ENCODE measurements around the gene ADH1A.
"Not testable (repeated sequence)": the region's sequence is repeated elsewhere in the genome, so short reads cannot be mapped to it uniquely, and the experiment has no call there.

ADH1A gene

DNA sequence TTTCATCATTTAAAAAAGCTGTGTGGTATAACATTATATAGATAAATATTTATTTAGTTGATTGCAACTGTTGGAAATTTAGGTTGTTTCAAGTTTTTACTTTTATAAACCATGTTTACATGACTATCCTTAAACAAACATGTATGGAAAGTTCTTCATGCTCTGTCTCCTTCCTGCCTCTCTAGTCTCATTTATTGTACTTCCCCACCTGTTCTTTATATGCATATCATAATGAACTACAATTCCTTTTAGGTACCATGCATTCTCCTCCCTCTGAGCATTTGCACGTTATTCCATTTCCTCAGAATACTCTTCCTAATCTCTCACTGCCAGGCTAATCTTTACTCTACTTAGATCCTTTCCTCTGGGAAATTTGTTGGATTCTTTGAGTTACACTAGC, 54.8 kb downstream of the ADH1A start (continued):
- TF ChIP-seq, protein P1, sequence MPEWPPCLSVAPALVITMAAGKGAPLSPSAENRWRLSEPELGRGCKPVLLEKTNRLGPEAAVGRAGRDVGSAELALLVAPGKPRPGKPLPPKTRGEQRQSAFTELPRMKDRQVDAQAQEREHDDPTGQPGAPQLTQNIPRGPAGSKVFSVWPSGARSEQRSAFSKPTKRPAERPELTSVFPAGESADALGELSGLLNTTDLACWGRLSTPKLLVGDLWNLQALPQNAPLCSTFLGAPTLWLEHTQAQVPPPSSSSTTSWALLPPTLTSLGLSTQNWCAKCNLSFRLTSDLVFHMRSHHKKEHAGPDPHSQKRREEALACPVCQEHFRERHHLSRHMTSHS (tag by site-specific recombination; IDR thresholded peaks at IDR 0.05), result no peak
- TF ChIP-seq ZNF302 (tag by site-specific recombination; IDR thresholded peaks at IDR 0.05; ENCODE audit: low read depth), result no peak
- no peak for TF ChIP-seq WT1 (tag by site-specific recombination; IDR thresholded peaks at IDR 0.05)
- TF ChIP-seq ZNF707 (tag by site-specific recombination; IDR thresholded peaks at IDR 0.05), result no peak
- no peak for TF ChIP-seq ZNF48 (tag by site-specific recombination; IDR thresholded peaks at IDR 0.05)
- no peak for TF ChIP-seq HOXC10 (CRISPR knock-in tag; IDR thresholded peaks at IDR 0.05)
- TF ChIP-seq, protein P2, sequence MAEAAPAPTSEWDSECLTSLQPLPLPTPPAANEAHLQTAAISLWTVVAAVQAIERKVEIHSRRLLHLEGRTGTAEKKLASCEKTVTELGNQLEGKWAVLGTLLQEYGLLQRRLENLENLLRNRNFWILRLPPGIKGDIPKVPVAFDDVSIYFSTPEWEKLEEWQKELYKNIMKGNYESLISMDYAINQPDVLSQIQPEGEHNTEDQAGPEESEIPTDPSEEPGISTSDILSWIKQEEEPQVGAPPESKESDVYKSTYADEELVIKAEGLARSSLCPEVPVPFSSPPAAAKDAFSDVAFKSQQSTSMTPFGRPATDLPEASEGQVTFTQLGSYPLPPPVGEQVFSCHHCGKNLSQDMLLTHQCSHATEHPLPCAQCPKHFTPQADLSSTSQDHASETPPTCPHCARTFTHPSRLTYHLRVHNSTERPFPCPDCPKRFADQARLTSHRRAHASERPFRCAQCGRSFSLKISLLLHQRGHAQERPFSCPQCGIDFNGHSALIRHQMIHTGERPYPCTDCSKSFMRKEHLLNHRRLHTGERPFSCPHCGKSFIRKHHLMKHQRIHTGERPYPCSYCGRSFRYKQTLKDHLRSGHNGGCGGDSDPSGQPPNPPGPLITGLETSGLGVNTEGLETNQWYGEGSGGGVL (tag by site-specific recombination; IDR thresholded peaks at IDR 0.05), result no peak
- TF ChIP-seq ZNF214 (tag by site-specific recombination; IDR thresholded peaks at IDR 0.05; ENCODE audit: borderline replicate concordance), result no peak
- TF ChIP-seq SCRT1 (tag by site-specific recombination; IDR thresholded peaks at IDR 0.05; ENCODE audit: borderline replicate concordance), result no peak
- TF ChIP-seq ZNF776 (tag by site-specific recombination; IDR thresholded peaks at IDR 0.05; ENCODE audit: borderline replicate concordance), result no peak

DNA sequence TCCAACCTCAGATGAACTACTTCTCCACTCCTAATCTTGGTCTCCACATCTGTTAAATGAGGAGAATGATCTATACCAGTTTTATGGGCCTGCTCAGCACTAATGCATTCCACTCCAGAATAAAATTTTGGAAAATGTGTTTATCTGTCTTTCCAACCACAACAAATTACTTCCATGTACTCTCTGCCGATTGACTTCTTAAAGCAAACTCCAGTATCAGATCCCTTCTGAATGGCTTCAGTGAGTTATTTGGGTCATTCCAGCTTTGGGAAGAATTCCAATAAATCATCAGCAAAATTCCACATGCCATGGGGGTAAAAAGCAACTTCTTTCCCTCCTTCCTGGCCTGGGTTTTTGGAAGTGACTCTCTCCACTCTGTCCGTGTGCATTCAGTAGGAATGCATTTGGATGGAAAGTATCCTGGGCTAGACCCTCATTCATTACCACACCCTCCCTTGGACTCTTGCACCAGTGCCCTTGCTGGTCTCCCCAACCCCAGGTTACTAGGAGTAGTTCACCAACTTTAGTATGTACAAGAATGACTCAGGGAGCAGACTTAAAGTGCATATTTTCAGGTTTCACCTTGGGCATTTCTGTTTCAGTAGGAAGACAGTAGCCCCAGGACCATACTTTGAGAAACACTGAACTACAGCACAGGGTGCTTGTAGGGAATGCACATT, 56.3 kb downstream of the ADH1A start:
- no peaks in the 10 kb centered on the region for H3K4me1 ChIP-seq (ENCODE audit: control insufficient read depth, insufficient read depth, low read length)
- H3K27ac ChIP-seq (ENCODE audit: extremely low read depth, low read depth, low read length), result no peak overlapping the region
- ChIA-PET CTCF (no interaction called here), POLR2A (no interaction called here)
- no peak overlapping the region for H3K4me3 ChIP-seq (ENCODE audit: low read depth, low read length)
- TF ChIP-seq, protein P3, sequence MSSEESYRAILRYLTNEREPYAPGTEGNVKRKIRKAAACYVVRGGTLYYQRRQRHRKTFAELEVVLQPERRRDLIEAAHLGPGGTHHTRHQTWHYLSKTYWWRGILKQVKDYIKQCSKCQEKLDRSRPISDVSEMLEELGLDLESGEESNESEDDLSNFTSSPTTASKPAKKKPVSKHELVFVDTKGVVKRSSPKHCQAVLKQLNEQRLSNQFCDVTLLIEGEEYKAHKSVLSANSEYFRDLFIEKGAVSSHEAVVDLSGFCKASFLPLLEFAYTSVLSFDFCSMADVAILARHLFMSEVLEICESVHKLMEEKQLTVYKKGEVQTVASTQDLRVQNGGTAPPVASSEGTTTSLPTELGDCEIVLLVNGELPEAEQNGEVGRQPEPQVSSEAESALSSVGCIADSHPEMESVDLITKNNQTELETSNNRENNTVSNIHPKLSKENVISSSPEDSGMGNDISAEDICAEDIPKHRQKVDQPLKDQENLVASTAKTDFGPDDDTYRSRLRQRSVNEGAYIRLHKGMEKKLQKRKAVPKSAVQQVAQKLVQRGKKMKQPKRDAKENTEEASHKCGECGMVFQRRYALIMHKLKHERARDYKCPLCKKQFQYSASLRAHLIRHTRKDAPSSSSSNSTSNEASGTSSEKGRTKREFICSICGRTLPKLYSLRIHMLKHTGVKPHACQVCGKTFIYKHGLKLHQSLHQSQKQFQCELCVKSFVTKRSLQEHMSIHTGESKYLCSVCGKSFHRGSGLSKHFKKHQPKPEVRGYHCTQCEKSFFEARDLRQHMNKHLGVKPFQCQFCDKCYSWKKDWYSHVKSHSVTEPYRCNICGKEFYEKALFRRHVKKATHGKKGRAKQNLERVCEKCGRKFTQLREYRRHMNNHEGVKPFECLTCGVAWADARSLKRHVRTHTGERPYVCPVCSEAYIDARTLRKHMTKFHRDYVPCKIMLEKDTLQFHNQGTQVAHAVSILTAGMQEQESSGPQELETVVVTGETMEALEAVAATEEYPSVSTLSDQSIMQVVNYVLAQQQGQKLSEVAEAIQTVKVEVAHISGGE (tag by site-specific recombination; conservative IDR thresholded peaks at IDR 0.05; ENCODE audit: low read depth), result no peak
- no peak for TF ChIP-seq ZNF521 (tag by site-specific recombination; IDR thresholded peaks at IDR 0.05)
- TF ChIP-seq ZNF335 (tag by site-specific recombination; conservative IDR thresholded peaks at IDR 0.05), result no peak
- no peak for TF ChIP-seq ZEB2 (tag by site-specific recombination; IDR thresholded peaks at IDR 0.05)
- TF ChIP-seq, protein P4, sequence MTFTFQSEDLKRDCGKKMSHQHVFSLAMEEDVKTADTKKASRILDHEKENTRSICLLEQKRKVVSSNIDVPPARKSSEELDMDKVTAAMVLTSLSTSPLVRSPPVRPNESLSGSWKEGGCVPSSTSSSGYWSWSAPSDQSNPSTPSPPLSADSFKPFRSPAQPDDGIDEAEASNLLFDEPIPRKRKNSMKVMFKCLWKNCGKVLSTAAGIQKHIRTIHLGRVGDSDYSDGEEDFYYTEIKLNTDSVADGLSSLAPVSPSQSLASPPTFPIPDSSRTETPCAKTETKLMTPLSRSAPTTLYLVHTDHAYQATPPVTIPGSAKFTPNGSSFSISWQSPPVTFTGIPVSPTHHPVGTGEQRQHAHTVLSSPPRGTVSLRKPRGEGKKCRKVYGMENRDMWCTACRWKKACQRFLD (tag by site-specific recombination; IDR thresholded peaks at IDR 0.05), result no peak
- no peak for TF ChIP-seq MYNN (tag by site-specific recombination; IDR thresholded peaks at IDR 0.05; ENCODE audit: borderline replicate concordance)
- TF ChIP-seq ZNF175 (tag by site-specific recombination; IDR thresholded peaks at IDR 0.05), result no peak
- TF ChIP-seq ZNF548 (tag by site-specific recombination; IDR thresholded peaks at IDR 0.05), result no peak
- TF ChIP-seq ZNF585B (tag by site-specific recombination; IDR thresholded peaks at IDR 0.05), result no peak
- TF ChIP-seq ZNF791 (tag by site-specific recombination; IDR thresholded peaks at IDR 0.05), result no peak
- TF ChIP-seq SP2 (tag by site-specific recombination; IDR thresholded peaks at IDR 0.05), result no peak
- no peak for TF ChIP-seq ZNF169 (tag by site-specific recombination; IDR thresholded peaks at IDR 0.05)
- TF ChIP-seq ZNF610 (tag by site-specific recombination; IDR thresholded peaks at IDR 0.05; ENCODE audit: borderline replicate concordance), result no peak
- TF ChIP-seq RBAK (tag by site-specific recombination; IDR thresholded peaks at IDR 0.05), result no peak
- no peak for TF ChIP-seq ZNF501 (tag by site-specific recombination; IDR thresholded peaks at IDR 0.05)
- no peak for TF ChIP-seq ZSCAN30 (tag by site-specific recombination; IDR thresholded peaks at IDR 0.05)
- no peak for TF ChIP-seq ZNF24 (tag by site-specific recombination; IDR thresholded peaks at IDR 0.05)
- TF ChIP-seq ZNF529 (tag by site-specific recombination; IDR thresholded peaks at IDR 0.05; ENCODE audit: insufficient replicate concordance), result no peak
- no peak for TF ChIP-seq ZNF112 (tag by site-specific recombination; IDR thresholded peaks at IDR 0.05)
- no peaks in the 10 kb centered on the region for H3K36me3 ChIP-seq (ENCODE audit: control insufficient read depth in 2 of 2, insufficient read depth in 1 of 2, low read length in 2 of 2)
- no peaks in the 10 kb centered on the region for H3K9me3 ChIP-seq (ENCODE audit: control insufficient read depth, insufficient read depth, low read depth, low read length)

DNA sequence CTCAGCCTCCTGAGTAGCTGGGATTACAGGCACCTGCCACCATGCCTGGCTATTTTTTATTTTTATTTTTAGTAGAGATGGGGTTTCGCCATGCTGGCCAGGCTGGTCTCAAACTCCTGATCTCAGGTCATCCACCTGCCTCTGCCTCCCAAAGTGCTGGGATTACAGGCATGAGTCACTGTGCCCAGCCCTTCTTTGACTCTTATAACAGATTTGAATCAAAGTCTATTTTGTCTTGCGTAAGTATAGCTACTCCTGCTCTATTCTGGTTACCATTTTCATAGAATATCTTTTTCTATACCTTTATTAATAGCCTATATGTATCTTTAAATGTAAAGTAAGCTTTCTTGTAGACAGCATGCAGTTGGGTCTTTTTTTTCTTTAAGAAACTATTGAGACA, 57.4 kb downstream of the ADH1A start:
- H3K9me3 ChIP-seq (ENCODE audit: control insufficient read depth, insufficient read depth, low read depth, low read length); H3K4me3 ChIP-seq (ENCODE audit: low read depth, low read length); H3K4me1 ChIP-seq (ENCODE audit: control insufficient read depth, insufficient read depth, low read length); H3K36me3 ChIP-seq (ENCODE audit: control insufficient read depth in 2 of 2, insufficient read depth in 1 of 2, low read length in 2 of 2); CTCF ChIA-PET; POLR2A ChIA-PET; H3K27ac ChIP-seq (ENCODE audit: extremely low read depth, low read depth, low read length): not testable (repeated sequence)

Measured in HEK293 (cell line).